OCI-LY3 (cell line): ENCODE measurements around the gene PNPLA3.

Source experiments
- CTCF ChIP-seq: fragments of 200-600, 300-600 bp; sonication (generic); IDR thresholded peaks from 2 replicates; pipeline ENCODE4 v1.5.1; 2014; ENCODE audit warnings: antibody characterized with exemption, low read length, low read depth
- EZH2phosphoT487 ChIP-seq: fragments of 200-600 bp; shearing (Covaris generic); IDR thresholded peaks from 2 replicates; pipeline ENCODE4 v1.6.1; 2018; ENCODE audit warnings: antibody characterized with exemption, mixed run types, low read depth

- TF ChIP-seq CTCF (no peak), EZH2phosphoT487 (no peak)
These were observed 42.2 kb upstream of the PNPLA3 start for GRCh38 chr22:43881091-43882061.
